ENCODE data around the gene VPS37C.

DNA sequence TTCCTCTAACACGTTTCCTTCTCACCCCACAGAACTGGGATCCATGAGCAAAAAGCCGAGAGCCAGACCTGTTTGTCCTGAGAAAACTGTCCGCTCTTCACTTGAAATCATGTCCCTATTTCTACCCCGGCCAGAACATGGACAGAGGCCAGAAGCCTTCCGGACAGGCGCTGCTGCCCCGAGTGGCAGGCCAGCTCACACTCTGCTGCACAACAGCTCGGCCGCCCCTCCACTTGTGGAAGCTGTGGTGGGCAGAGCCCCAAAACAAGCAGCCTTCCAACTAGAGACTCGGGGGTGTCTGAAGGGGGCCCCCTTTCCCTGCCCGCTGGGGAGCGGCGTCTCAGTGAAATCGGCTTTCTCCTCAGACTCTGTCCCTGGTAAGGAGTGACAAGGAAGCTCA is 35.0 kb downstream of the VPS37C start:
- TF ChIP-seq, protein P1, sequence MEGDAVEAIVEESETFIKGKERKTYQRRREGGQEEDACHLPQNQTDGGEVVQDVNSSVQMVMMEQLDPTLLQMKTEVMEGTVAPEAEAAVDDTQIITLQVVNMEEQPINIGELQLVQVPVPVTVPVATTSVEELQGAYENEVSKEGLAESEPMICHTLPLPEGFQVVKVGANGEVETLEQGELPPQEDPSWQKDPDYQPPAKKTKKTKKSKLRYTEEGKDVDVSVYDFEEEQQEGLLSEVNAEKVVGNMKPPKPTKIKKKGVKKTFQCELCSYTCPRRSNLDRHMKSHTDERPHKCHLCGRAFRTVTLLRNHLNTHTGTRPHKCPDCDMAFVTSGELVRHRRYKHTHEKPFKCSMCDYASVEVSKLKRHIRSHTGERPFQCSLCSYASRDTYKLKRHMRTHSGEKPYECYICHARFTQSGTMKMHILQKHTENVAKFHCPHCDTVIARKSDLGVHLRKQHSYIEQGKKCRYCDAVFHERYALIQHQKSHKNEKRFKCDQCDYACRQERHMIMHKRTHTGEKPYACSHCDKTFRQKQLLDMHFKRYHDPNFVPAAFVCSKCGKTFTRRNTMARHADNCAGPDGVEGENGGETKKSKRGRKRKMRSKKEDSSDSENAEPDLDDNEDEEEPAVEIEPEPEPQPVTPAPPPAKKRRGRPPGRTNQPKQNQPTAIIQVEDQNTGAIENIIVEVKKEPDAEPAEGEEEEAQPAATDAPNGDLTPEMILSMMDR (IDR thresholded peaks at IDR 0.05): no peak
- TF ChIP-seq ZFX (IDR thresholded peaks at IDR 0.05; ENCODE audit: borderline replicate concordance): no peak

All from 22Rv1 (cell line).